Measurements from ENCODE around the gene ENOX2.
"Not testable (repeated sequence)": the region's sequence is repeated elsewhere in the genome, so short reads cannot be mapped to it uniquely, and the experiment has no call there.

Gene ENOX2

GRCh38 chrX:130828641-130829040 is 74.4 kb downstream of the ENOX2 start:
- no peak for TF ChIP-seq CTCF (IDR thresholded peaks at IDR 0.05)
- Histone ChIP-seq H3K4me3 (ENCODE audit: low read depth in 1 of 2, low read length in 1 of 2) (no peak overlapping the region), H3K9me3 (no peaks in the 10 kb centered on the region), H3K27me3 (no peaks in the 10 kb centered on the region), H3K36me3 (no peaks in the 10 kb centered on the region), H3K27ac (no peak overlapping the region), H3K4me1 (ENCODE audit: control insufficient read depth in 1 of 2, insufficient read depth in 1 of 2, low read depth in 1 of 2, low read length in 1 of 2) (peaks cover 38 to 48% of the 10 kb centered on the region in 2 experiments)

GRCh38 chrX:130827648-130828047 is 75.4 kb downstream of the ENOX2 start:
- Histone ChIP-seq H3K4me1 (ENCODE audit: control insufficient read depth in 1 of 2, insufficient read depth in 1 of 2, low read depth in 1 of 2, low read length in 1 of 2) (peaks cover 29 to 40% of the 10 kb centered on the region in 2 experiments), H3K4me3 (ENCODE audit: low read depth in 1 of 2, low read length in 1 of 2) (no peak overlapping the region), H3K9me3 (no peaks in the 10 kb centered on the region), H3K27me3 (no peaks in the 10 kb centered on the region), H3K27ac (no peak overlapping the region), H3K36me3 (no peaks in the 10 kb centered on the region)
- no peak for TF ChIP-seq CTCF (IDR thresholded peaks at IDR 0.05)

- H3K9me3 ChIP-seq: no peaks in the 10 kb centered on the region
- H3K27me3 ChIP-seq: no peaks in the 10 kb centered on the region
- TF ChIP-seq CTCF (IDR thresholded peaks at IDR 0.05): no peak
- peaks cover 16 to 30% of the 10 kb centered on the region in 2 experiments for H3K4me1 ChIP-seq (ENCODE audit: control insufficient read depth in 1 of 2, insufficient read depth in 1 of 2, low read depth in 1 of 2, low read length in 1 of 2)
- no peaks in the 10 kb centered on the region for H3K36me3 ChIP-seq
- no peak overlapping the region for H3K27ac ChIP-seq
- H3K4me3 ChIP-seq (ENCODE audit: low read depth in 1 of 2, low read length in 1 of 2): no peak overlapping the region
Measured at GRCh38 chrX:130826249-130826648, 76.8 kb downstream of the ENOX2 start.

GRCh38 chrX:130825525-130825924 is 77.5 kb downstream of the ENOX2 start:
- Histone ChIP-seq H3K4me1 (ENCODE audit: control insufficient read depth in 1 of 2, insufficient read depth in 1 of 2, low read depth in 1 of 2, low read length in 1 of 2) (peaks cover 9 to 23% of the 10 kb centered on the region in 2 experiments), H3K9me3 (no peaks in the 10 kb centered on the region), H3K36me3 (no peaks in the 10 kb centered on the region), H3K27me3 (no peaks in the 10 kb centered on the region), H3K4me3 (ENCODE audit: low read depth in 1 of 2, low read length in 1 of 2) (no peak overlapping the region), H3K27ac (no peak overlapping the region)
- no peak for TF ChIP-seq CTCF (IDR thresholded peaks at IDR 0.05)

GRCh38 chrX:130819367-130819766 is 83.6 kb downstream of the ENOX2 start:
- H3K9me3 ChIP-seq: not testable (repeated sequence)

GRCh38 chrX:130813932-130814331 is 89.1 kb downstream of the ENOX2 start:
- H3K27ac ChIP-seq: not testable (repeated sequence)

More at GRCh38 chrX:130819367-130819766, 83.6 kb downstream of the ENOX2 start:
- not testable (repeated sequence) for H3K4me3 ChIP-seq (ENCODE audit: low read depth in 1 of 2, low read length in 1 of 2); H3K27ac ChIP-seq; H3K27me3 ChIP-seq; H3K36me3 ChIP-seq; H3K4me1 ChIP-seq (ENCODE audit: control insufficient read depth in 1 of 2, insufficient read depth in 1 of 2, low read depth in 1 of 2, low read length in 1 of 2)

GRCh38 chrX:130810561-130810960 is 92.4 kb downstream of the ENOX2 start:
- H3K27me3 ChIP-seq: no peaks in the 10 kb centered on the region
- H3K9me3 ChIP-seq: no peaks in the 10 kb centered on the region
- no peak overlapping the region for H3K27ac ChIP-seq
- H3K4me3 ChIP-seq (ENCODE audit: low read depth in 1 of 2, low read length in 1 of 2): no peak overlapping the region
- H3K4me1 ChIP-seq (ENCODE audit: control insufficient read depth in 1 of 2, insufficient read depth in 1 of 2, low read depth in 1 of 2, low read length in 1 of 2): no peaks in the 10 kb centered on the region
- no peaks in the 10 kb centered on the region for H3K36me3 ChIP-seq
- TF ChIP-seq CTCF (IDR thresholded peaks at IDR 0.05): no peak

More at GRCh38 chrX:130813932-130814331, 89.1 kb downstream of the ENOX2 start:
- H3K4me1 ChIP-seq (ENCODE audit: control insufficient read depth in 1 of 2, insufficient read depth in 1 of 2, low read depth in 1 of 2, low read length in 1 of 2); H3K27me3 ChIP-seq; H3K9me3 ChIP-seq; H3K36me3 ChIP-seq; H3K4me3 ChIP-seq (ENCODE audit: low read depth in 1 of 2, low read length in 1 of 2): not testable (repeated sequence)
